ENCODE measurements around the gene TGFBR3.

Gene TGFBR3

GRCh38 chr1:91778964-91779363, 107.0 kb downstream of the TGFBR3 start:
- Histone ChIP-seq H3K27ac (ENCODE audit: low read length) (no peak overlapping the region), H4K20me1 (ENCODE audit: insufficient read depth, low read length) (no peaks in the 10 kb centered on the region), H3K36me3 (ENCODE audit: insufficient read depth, low read length) (no peaks in the 10 kb centered on the region), H2AFZ (ENCODE audit: low read depth, low read length) (no peak overlapping the region), H3K9me3 (ENCODE audit: insufficient read depth, low read length, severe bottlenecking) (no peaks in the 10 kb centered on the region), H3K4me2 (ENCODE audit: insufficient read depth, low read length) (no peak overlapping the region), H3K4me1 (ENCODE audit: insufficient read depth, low read length) (no peaks in the 10 kb centered on the region), H3K27me3 (ENCODE audit: insufficient read depth, low read length, poor library complexity) (peaks cover 3% of the 10 kb centered on the region), H3K79me2 (ENCODE audit: insufficient read depth, low read length) (no peaks in the 10 kb centered on the region), H3K9ac (ENCODE audit: low read depth, low read length) (no peak overlapping the region), H3K4me3 (ENCODE audit: low read depth in 1 of 2, low read length in 2 of 2) (no peak overlapping the region)
- TF ChIP-seq EZH2 (IDR thresholded peaks at IDR 0.05; ENCODE audit: borderline replicate concordance, low read depth, low read length, severe bottlenecking): no peak
- TF ChIP-seq CTCF (IDR thresholded peaks at IDR 0.05; ENCODE audit: borderline replicate concordance, extremely low read depth, low read length, poor library complexity, severe bottlenecking): no peak
- DNase-seq: no peak
- no peak for ATAC-seq (ENCODE audit: insufficient read depth, low read depth)

GRCh38 chr1:91777630-91778300, 108.2 kb downstream of the TGFBR3 start:
- ATAC-seq (ENCODE audit: insufficient read depth, low read depth) (no peak), DNase-seq (no peak)
- H3K4me1 ChIP-seq (ENCODE audit: insufficient read depth, low read length): no peaks in the 10 kb centered on the region
- H3K27ac ChIP-seq (ENCODE audit: low read length): no peak overlapping the region
- H3K27me3 ChIP-seq (ENCODE audit: insufficient read depth, low read length, poor library complexity): peaks cover 3% of the 10 kb centered on the region
- H4K20me1 ChIP-seq (ENCODE audit: insufficient read depth, low read length): no peaks in the 10 kb centered on the region
- H3K36me3 ChIP-seq (ENCODE audit: insufficient read depth, low read length): no peaks in the 10 kb centered on the region
- no peak overlapping the region for H2AFZ ChIP-seq (ENCODE audit: low read depth, low read length)
- H3K79me2 ChIP-seq (ENCODE audit: insufficient read depth, low read length): no peaks in the 10 kb centered on the region
- TF ChIP-seq EZH2 (IDR thresholded peaks at IDR 0.05; ENCODE audit: borderline replicate concordance, low read depth, low read length, severe bottlenecking) (no peak), CTCF (IDR thresholded peaks at IDR 0.05; ENCODE audit: borderline replicate concordance, extremely low read depth, low read length, poor library complexity, severe bottlenecking) (no peak)
- H3K4me2 ChIP-seq (ENCODE audit: insufficient read depth, low read length): no peak overlapping the region
- H3K4me3 ChIP-seq (ENCODE audit: low read depth in 1 of 2, low read length in 2 of 2): no peak overlapping the region
- H3K9ac ChIP-seq (ENCODE audit: low read depth, low read length): no peak overlapping the region
- no peaks in the 10 kb centered on the region for H3K9me3 ChIP-seq (ENCODE audit: insufficient read depth, low read length, severe bottlenecking)

- Histone ChIP-seq H3K9me3 (ENCODE audit: insufficient read depth, low read length, severe bottlenecking) (no peaks in the 10 kb centered on the region), H3K4me1 (ENCODE audit: insufficient read depth, low read length) (no peaks in the 10 kb centered on the region), H3K27me3 (ENCODE audit: insufficient read depth, low read length, poor library complexity) (peaks cover 3% of the 10 kb centered on the region), H3K4me2 (ENCODE audit: insufficient read depth, low read length) (no peak overlapping the region), H2AFZ (ENCODE audit: low read depth, low read length) (no peak overlapping the region), H3K9ac (ENCODE audit: low read depth, low read length) (no peak overlapping the region), H3K36me3 (ENCODE audit: insufficient read depth, low read length) (no peaks in the 10 kb centered on the region), H4K20me1 (ENCODE audit: insufficient read depth, low read length) (no peaks in the 10 kb centered on the region), H3K27ac (ENCODE audit: low read length) (no peak overlapping the region), H3K79me2 (ENCODE audit: insufficient read depth, low read length) (no peaks in the 10 kb centered on the region), H3K4me3 (ENCODE audit: low read depth in 1 of 2, low read length in 2 of 2) (no peak overlapping the region)
- DNase-seq (no peak), ATAC-seq (ENCODE audit: insufficient read depth, low read depth) (no peak)
- TF ChIP-seq CTCF (IDR thresholded peaks at IDR 0.05; ENCODE audit: borderline replicate concordance, extremely low read depth, low read length, poor library complexity, severe bottlenecking) (no peak), EZH2 (IDR thresholded peaks at IDR 0.05; ENCODE audit: borderline replicate concordance, low read depth, low read length, severe bottlenecking) (no peak)
These were observed 108.8 kb downstream of the TGFBR3 start for GRCh38 chr1:91777196-91777595.

Measured in DND-41 (cell line).